Heart right ventricle (tissue), 16 donors: Measurements from ENCODE around the gene GNPTG. TPM values are rescaled to one million over a fixed set of nuclear protein-coding genes. Genes with fewer than 3 reads are reported as not detected.

ENCODE experiments used
- ATAC-seq, 8 donors: fragments of 200-7000 bp; cut with Tn5 transposase; one replicate each; pipeline ENCODE4 v1.9.1; 2020; ENCODE audit warnings: mild to moderate bottlenecking in 8 of 8, moderate library complexity in 8 of 8, moderate number of reproducible peaks in 1 of 8
- DNase-seq, 2 donors: peaks; one replicate each; pipeline ENCODE4 v3.0.0-alpha.2; 2020
- H3K27ac ChIP-seq, 10 donors: fragments of 200-600 bp; sonication (generic) in 2 of 10; one replicate each; pipeline versions ENCODE4 v1.5.0 to v1.8.0; 2020 to 2022; ENCODE audit warnings: mild to moderate bottlenecking in 3 of 10
- H3K27me3 ChIP-seq, 7 donors: fragments of 200-600 bp; one replicate each; pipeline ENCODE4 v1.8.0; 2021 to 2022; ENCODE audit warnings: mild to moderate bottlenecking in 2 of 7
- H3K36me3 ChIP-seq, 9 donors: fragments of 200-600 bp; sonication (generic) in 1 of 9; one replicate each; pipeline versions ENCODE4 v1.5.0 to v1.8.0; 2020 to 2022; ENCODE audit warnings: mild to moderate bottlenecking in 2 of 9
- H3K4me1 ChIP-seq, 9 donors: fragments of 200-600 bp; sonication (generic) in 1 of 9; one replicate each; pipeline versions ENCODE4 v1.5.0 to v1.8.0; 2020 to 2022; ENCODE audit warnings: mild to moderate bottlenecking in 4 of 9
- H3K4me3 ChIP-seq, 10 donors: fragments of 200-600 bp; sonication (generic) in 2 of 10; one replicate each; pipeline versions ENCODE4 v1.5.0 to v1.8.0; 2020 to 2022; ENCODE audit warnings: mild to moderate bottlenecking in 7 of 10, moderate library complexity in 2 of 10
- H3K9me3 ChIP-seq, 11 donors: fragments of 200-600 bp in 10 of 11; sonication (generic) in 2 of 11; one replicate each; pipeline versions ENCODE4 v1.5.0 to v1.8.0; 2013 to 2022; ENCODE audit warnings: mild to moderate bottlenecking in 2 of 11, control low read depth in 1 of 11, moderate library complexity in 1 of 11
- CTCF ChIP-seq, 9 donors: fragments of 200-600 bp; sonication (generic) in 2 of 9; IDR thresholded peaks; one replicate each; pipeline versions ENCODE4 v1.5.0 to v1.8.0; 2021 to 2022; ENCODE audit warnings: antibody characterized with exemption in 9 of 9, mild to moderate bottlenecking in 5 of 9, moderate library complexity in 1 of 9
- WGBS, 2 donors: extraction: QIAGEN DNeasy Blood & Tissue Kit; methylation state at CpG; one replicate each; pipeline ENCODE4 v1.1.7; 2013; ENCODE audit warnings: inconsistent platforms in 1 of 2; 5-methylcytosine and 5-hydroxymethylcytosine counted together
- intact Hi-C, 10 donors: fragments of 100-400 bp; cut with DNase I; formaldehyde crosslinking; loops; one replicate each; pipeline versions ENCODE4 v1.11.1 to v1.14.2; 2022
- polyA plus RNA-seq, 2 donors: library from polyadenylated mRNA; stranded (reverse); fragments of 200-250 nt; gene quantifications; one replicate each; pipeline ENCODE4 v1.2.3, GENCODE V29; 2013
- total RNA-seq, 10 donors: library from RNA; stranded (reverse); fragmentation: NEBNext Ultra II Directional in 3 of 10; extraction: Animal tissue kit (Norgen Biotek cat#: 25700) in 3 of 10; gene quantifications; one replicate each; pipeline versions ENCODE4 v1.2.1 to v1.2.4, GENCODE V29; 2021 to 2023
- donor health status: Arrhythmogenic right ventricular cardiomyopathy.
- donor health status: ischemic (EF 13 %, LVEDD 7.1; RV severe dilation, severe dysfunction).
- donor health status: healthy with polysubstance abuse.
- donor health status: DM: no; HTN: yes; CAD: no.
- donor health status: DM: no; HTN: no; CAD: no.
- donor health status: ischemic (EF 25% LVEDD 6.9; RV normal size, moderate dysfunction).
- donor health status: ischemic (EF 25% LVEDD 5.7; RV mildly dilated, moderate dysfunction).
- donor health status: healthy.
- donor health status: DM: yes; HTN: yes; CAD: no.
- donor health status: Ischemic cardiomyopathy.
- donor health status: ischemic (EF 35%, LVEDD 5.7; RV mildly dilated, moderate dysfunction).
- donor health status: nonischemic (EF 11% LVEDD 7.7; RV severe dilation, severe dysfunction).
- donor health status: DM: yes; HTN: yes; CAD: no.
- donor health status: PGD.
- donor health status: ischemic (EF 29% LVEDD 5.4; RV normal size, mild dysfunction).
- donor health status: nonischemic (EF 23%, LVEDD 6.1; RV moderate dilation, normal function).

The GNPTG gene
- total and polyA plus RNA-seq, 12 donors, result 24.8 to 56.3 (median 31.8) TPM

- Histone ChIP-seq H3K4me1 (no peaks in the 10 kb centered on the region), H3K27ac (no peak overlapping the region), H3K4me3 (no peak overlapping the region), H3K27me3 (no peaks in the 10 kb centered on the region), H3K36me3 (peaks cover 0 to 94% (median 20%) of the 10 kb centered on the region in 9 donors), H3K9me3 (no peaks in the 10 kb centered on the region)
- ATAC-seq (peak in 2 of 8 donors; percentile 13 to 30), DNase-seq (no peak)
- 95 to 97% methylated on average over 21 of the region's 21 CpGs for WGBS, 2 donors
- intact Hi-C loops, result loop anchor here in 1 of 10 donors (2.0 kb wide), 1 partner anchor 359 kb away; no protein-coding TSS in a partner anchor
- no peak for TF ChIP-seq CTCF (IDR thresholded peaks at IDR 0.05)
Measured at GRCh38 chr16:1393613-1394176, 42.0 kb downstream of the GNPTG start.

DNA sequence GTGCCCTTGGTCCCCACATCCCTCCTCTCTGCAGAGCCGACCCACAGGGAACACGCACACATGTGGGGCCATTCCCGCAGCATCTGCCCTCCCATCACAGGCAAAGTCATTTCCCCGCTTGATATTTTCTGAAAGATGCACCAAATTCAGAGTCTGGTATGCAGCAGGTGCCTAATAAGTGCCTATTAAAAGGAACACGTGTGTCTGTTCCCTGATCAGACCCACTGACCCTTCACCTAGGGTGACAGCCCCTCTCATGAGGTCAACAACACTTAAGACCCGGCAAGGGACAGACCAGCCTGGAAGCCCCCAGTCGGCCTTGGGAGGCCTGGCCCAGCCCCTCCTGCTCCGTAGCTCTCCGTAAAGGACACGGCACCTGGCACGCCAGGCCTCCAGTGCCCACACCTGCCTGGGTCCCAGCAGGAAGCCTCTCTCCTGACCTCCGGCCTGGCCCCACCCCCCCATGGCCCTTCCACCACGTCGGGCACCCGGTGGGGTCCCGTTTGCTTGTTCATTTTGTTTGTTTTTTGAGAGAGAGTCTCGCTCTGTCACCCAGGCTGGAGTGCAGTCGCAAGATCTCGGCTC lies 42.7 kb downstream of the GNPTG start:
- ATAC-seq (no peak), DNase-seq (no peak)
- no peak for TF ChIP-seq CTCF (IDR thresholded peaks at IDR 0.05)
- Histone ChIP-seq H3K4me1 (no peaks in the 10 kb centered on the region), H3K9me3 (no peaks in the 10 kb centered on the region), H3K4me3 (no peak overlapping the region), H3K36me3 (peaks cover 0 to 96% (median 27%) of the 10 kb centered on the region in 9 donors), H3K27me3 (no peaks in the 10 kb centered on the region), H3K27ac (no peak overlapping the region)
- intact Hi-C loops, result loop anchor here in 1 of 10 donors (2.0 kb wide), 1 partner anchor 360 kb away; no protein-coding TSS in a partner anchor
- 93 to 94% methylated on average over 19 of the region's 19 CpGs for WGBS, 2 donors

- H3K27ac ChIP-seq, result no peak overlapping the region
- 94% methylated on average over 22 of the region's 22 CpGs for WGBS, 2 donors
- ATAC-seq, result no peak
- H3K27me3 ChIP-seq, result no peaks in the 10 kb centered on the region
- no peak for DNase-seq
- intact Hi-C loops, result loop anchor here in 1 of 10 donors (2.0 kb wide), 1 partner anchor 361 kb away; no protein-coding TSS in a partner anchor
- peaks cover 0 to 96% (median 30%) of the 10 kb centered on the region in 9 donors for H3K36me3 ChIP-seq
- H3K4me1 ChIP-seq, result no peaks in the 10 kb centered on the region
- no peak overlapping the region for H3K4me3 ChIP-seq
- no peaks in the 10 kb centered on the region for H3K9me3 ChIP-seq
- no peak for TF ChIP-seq CTCF (IDR thresholded peaks at IDR 0.05)
Measured at GRCh38 chr16:1395444-1396031, 43.8 kb downstream of the GNPTG start.

DNA sequence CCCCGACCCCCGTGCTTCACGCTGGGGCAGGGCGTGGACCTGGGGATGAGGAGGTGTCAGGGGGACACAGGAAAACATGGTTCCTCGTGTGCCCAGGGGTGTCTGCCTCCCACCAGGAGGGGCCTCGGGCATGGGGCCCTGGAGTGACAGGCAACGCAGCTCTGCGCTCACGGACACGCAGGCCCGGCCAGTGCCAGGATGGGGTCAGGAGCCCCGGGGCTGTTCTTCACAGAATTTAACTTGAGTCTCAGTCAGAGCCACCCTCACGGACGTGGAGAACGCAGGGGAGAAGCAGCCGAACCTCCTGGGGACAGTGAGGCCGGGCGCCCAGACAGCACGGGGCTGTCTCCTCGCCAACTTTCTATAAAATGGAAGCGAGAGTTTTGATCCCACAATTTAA lies 46.0 kb downstream of the GNPTG start:
- Histone ChIP-seq H3K9me3 (no peaks in the 10 kb centered on the region), H3K4me1 (no peaks in the 10 kb centered on the region), H3K4me3 (no peak overlapping the region), H3K36me3 (peaks cover 0 to 97% (median 42%) of the 10 kb centered on the region in 9 donors), H3K27ac (no peak overlapping the region), H3K27me3 (no peaks in the 10 kb centered on the region)
- intact Hi-C loops, result no loop called here
- DNase-seq (no peak), ATAC-seq (no peak)
- WGBS, 2 donors, result 93 to 96% methylated on average over 17 to 21 of the region's 21 CpGs
- no peak for TF ChIP-seq CTCF (IDR thresholded peaks at IDR 0.05)
